Measurements from ENCODE around the gene GOLGA3. TPM values are rescaled to one million over a fixed set of nuclear protein-coding genes. Genes with fewer than 3 reads are reported as not detected.

GOLGA3 gene
- total and polyA plus RNA-seq, 7 donors: 7.5 to 40.8 (median 30.5) TPM

GRCh38 chr12:132852496-132852895, 23.8 kb upstream of the GOLGA3 start:
- no peak for TF ChIP-seq CTCF (IDR thresholded peaks at IDR 0.05)
- Histone ChIP-seq H3K27me3 (ENCODE audit: insufficient read depth in 3 of 3, low read length in 2 of 3) (no peaks in the 10 kb centered on the region), H3K36me3 (ENCODE audit: insufficient read depth in 1 of 2, low read depth in 1 of 2) (peaks cover 7 to 91% of the 10 kb centered on the region in 2 donors), H3K27ac (no peak overlapping the region), H3K4me3 (no peak overlapping the region), H3K4me1 (no peaks in the 10 kb centered on the region), H3K9me3 (no peaks in the 10 kb centered on the region)
- intact Hi-C loops (cut with DNase I): no loop called here
- WGBS, 3 donors: 91 to 96% (median 95%) methylated on average over 12 of the region's 12 CpGs
- ATAC-seq: no peak
- DNase-seq: no peak

DNA sequence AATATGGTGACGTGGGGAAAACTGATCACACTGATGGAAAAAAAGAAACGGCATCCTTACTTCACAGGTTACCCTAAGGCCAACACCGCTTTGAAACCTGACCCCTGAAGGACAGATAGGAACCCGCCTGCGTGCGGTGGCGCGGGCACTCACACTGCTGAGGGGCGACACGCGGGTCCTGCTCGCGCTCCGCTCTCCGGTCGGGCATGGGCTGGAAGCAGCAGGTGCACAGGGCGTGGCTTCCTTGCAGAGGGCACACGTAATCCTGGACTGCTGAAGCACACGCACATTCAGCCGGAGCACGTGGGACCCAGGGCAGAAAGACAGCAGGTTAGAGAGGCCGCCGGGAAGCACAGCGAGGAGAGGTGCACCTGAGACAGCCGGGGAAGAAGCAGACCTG, 22.8 kb upstream of the GOLGA3 start:
- ATAC-seq: no peak
- H3K27ac ChIP-seq: no peak overlapping the region
- intact Hi-C loops (cut with DNase I): no loop called here
- no peak for DNase-seq
- no peak overlapping the region for H3K4me3 ChIP-seq
- no peaks in the 10 kb centered on the region for H3K4me1 ChIP-seq
- no peaks in the 10 kb centered on the region for H3K27me3 ChIP-seq (ENCODE audit: insufficient read depth in 3 of 3, low read length in 2 of 3)
- WGBS, 3 donors: 93 to 94% (median 94%) methylated on average over 25 of the region's 25 CpGs
- no peaks in the 10 kb centered on the region for H3K9me3 ChIP-seq
- H3K36me3 ChIP-seq (ENCODE audit: insufficient read depth in 1 of 2, low read depth in 1 of 2): peaks cover 3 to 95% of the 10 kb centered on the region in 2 donors
- TF ChIP-seq CTCF (IDR thresholded peaks at IDR 0.05): no peak

DNA sequence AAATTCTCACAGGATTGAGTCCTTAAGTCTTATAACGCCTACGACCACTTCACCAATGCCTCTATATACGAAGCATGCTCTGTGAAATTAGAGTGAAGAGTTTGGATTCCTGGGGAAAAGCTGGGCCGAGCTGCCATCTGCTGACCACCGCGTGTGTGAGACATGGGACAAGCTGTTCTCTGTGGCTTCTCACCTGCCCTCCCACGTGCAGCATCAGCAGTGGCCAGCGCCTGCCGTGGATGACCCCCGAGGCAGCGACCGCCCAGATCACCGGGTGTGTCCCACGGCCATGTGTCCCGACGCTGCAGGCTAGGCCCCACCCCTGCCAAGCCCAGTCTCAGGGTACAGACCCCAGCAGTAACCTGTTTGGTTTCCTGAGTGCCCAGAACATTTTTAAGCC, 21.6 kb upstream of the GOLGA3 start:
- no peaks in the 10 kb centered on the region for H3K27me3 ChIP-seq (ENCODE audit: insufficient read depth in 3 of 3, low read length in 2 of 3)
- ATAC-seq (no peak), DNase-seq (no peak)
- H3K27ac ChIP-seq: no peak overlapping the region
- WGBS, 3 donors: 81 to 93% (median 85%) methylated on average over 16 of the region's 16 CpGs
- TF ChIP-seq CTCF (IDR thresholded peaks at IDR 0.05): no peak
- H3K4me1 ChIP-seq: no peaks in the 10 kb centered on the region
- intact Hi-C loops (cut with DNase I): no loop called here
- H3K4me3 ChIP-seq: no peak overlapping the region
- peaks cover 0 to 93% of the 10 kb centered on the region in 2 donors for H3K36me3 ChIP-seq (ENCODE audit: insufficient read depth in 1 of 2, low read depth in 1 of 2)
- no peaks in the 10 kb centered on the region for H3K9me3 ChIP-seq

GRCh38 chr12:132848521-132848920, 19.9 kb upstream of the GOLGA3 start:
- no peak for TF ChIP-seq CTCF (IDR thresholded peaks at IDR 0.05)
- intact Hi-C loops (cut with DNase I): no loop called here
- no peak for ATAC-seq
- WGBS, 3 donors: 93 to 96% (median 94%) methylated on average over 13 of the region's 13 CpGs
- no peak overlapping the region for H3K27ac ChIP-seq
- H3K36me3 ChIP-seq (ENCODE audit: insufficient read depth in 1 of 2, low read depth in 1 of 2): peaks cover 0 to 88% of the 10 kb centered on the region in 2 donors
- no peaks in the 10 kb centered on the region for H3K27me3 ChIP-seq (ENCODE audit: insufficient read depth in 3 of 3, low read length in 2 of 3)
- no peak for DNase-seq
- no peaks in the 10 kb centered on the region for H3K4me1 ChIP-seq
- no peaks in the 10 kb centered on the region for H3K9me3 ChIP-seq
- no peak overlapping the region for H3K4me3 ChIP-seq
